Endothelial cell of umbilical vein (primary cell): ENCODE data around the gene SEZ6L2. TPM values are rescaled to one million over a fixed set of nuclear protein-coding genes. Genes with fewer than 3 reads are reported as not detected.

Experiments
- BruUV-seq: library from RNA; stranded (reverse); fragments of 400-500 nt; replicated peaks from 2 replicates; lab custom pipeline; 2021; lab: Mats Ljungman, UMichigan
- CTCF ChIA-PET: fragments of 300-600, 350-600 bp; sonication (Branson Sonifier 250); formaldehyde crosslinking; loops from one replicate; lab custom pipeline; 2021; ENCODE audit warnings: antibody characterized with exemption, inconsistent platforms; lab: Charles Lee
- POLR2A ChIA-PET: fragments of 300-600, 350-600 bp; sonication (Branson Sonifier 250); formaldehyde crosslinking; loops from one replicate; lab custom pipeline; 2021; ENCODE audit warnings: antibody characterized with exemption, inconsistent platforms; lab: Charles Lee
- DNase-seq: peaks from one replicate; pipeline ENCODE4 v3.0.0-alpha.2; 2011; ENCODE audit warnings: low read depth, low spot score
- FAIRE-seq: peaks from 2 replicates; lab custom pipeline; 2011; peaks lifted over from hg19 to GRCh38; lab: Jason Lieb, UNC
- H2AFZ ChIP-seq: 2 replicates; pipeline ENCODE4 v1.6.0; 2012; ENCODE audit warnings: low read depth, low read length, control low read depth, inconsistent platforms
- H3K27ac ChIP-seq: 2 replicates; pipeline ENCODE4 v1.5.1; 2011; ENCODE audit warnings: low read depth, mild to moderate bottlenecking, control low read depth, low read length, moderate library complexity; ENCODE audit not compliant: insufficient read depth
- H3K27me3 ChIP-seq, 2 experiments: 2 replicates each; pipeline versions ENCODE4 v1.6.0 to v1.6.1; 2011; ENCODE audit warnings: low read length in 2 of 2, mixed read lengths in 1 of 2; ENCODE audit not compliant: control insufficient read depth in 2 of 2, insufficient read depth in 2 of 2
- H3K36me3 ChIP-seq, 2 experiments: 2 replicates in 1 of 2; 3 replicates in 1 of 2; pipeline ENCODE4 v1.5.1; 2011; ENCODE audit warnings: low read length in 2 of 2, mild to moderate bottlenecking in 1 of 2, moderate library complexity in 1 of 2; ENCODE audit not compliant: control insufficient read depth in 2 of 2, insufficient read depth in 2 of 2; ENCODE audit errors: extremely low read depth in 1 of 2
- H3K4me1 ChIP-seq: 3 replicates; pipeline ENCODE4 v1.5.1; 2011; ENCODE audit warnings: mild to moderate bottlenecking, low read length; ENCODE audit not compliant: control insufficient read depth, insufficient read depth; ENCODE audit errors: extremely low read depth
- H3K4me2 ChIP-seq: 2 replicates; pipeline ENCODE4 v1.6.1; 2011; ENCODE audit warnings: low read length, control low read depth, mixed read lengths; ENCODE audit not compliant: insufficient read depth
- H3K4me3 ChIP-seq, 3 experiments: fragments of 200-600 bp in 1 of 3; sonication (generic), shearing (Covaris generic) in 1 of 3; replicated peaks in 1 of 3; 2 replicates each; pipeline ENCODE4 v1.5.1; 2011 to 2016; ENCODE audit warnings: control low read depth in 3 of 3, low read length in 3 of 3, mild to moderate bottlenecking in 2 of 3, inconsistent platforms in 1 of 3, low read depth in 1 of 3, moderate library complexity in 1 of 3; ENCODE audit not compliant: insufficient read depth in 1 of 3
- H3K79me2 ChIP-seq: 2 replicates; pipeline ENCODE4 v1.6.0; 2012; ENCODE audit warnings: low read length, inconsistent platforms; ENCODE audit not compliant: control insufficient read depth, insufficient read depth
- H3K9ac ChIP-seq: replicated peaks from 2 replicates; pipeline ENCODE3; 2011; ENCODE audit warnings: low read length, control low read depth; ENCODE audit not compliant: insufficient read depth; ENCODE audit errors: extremely low read depth
- H3K9me1 ChIP-seq: replicated peaks from 3 replicates; pipeline ENCODE4 v1.6.0; 2011; ENCODE audit warnings: mild to moderate bottlenecking, low read length; ENCODE audit not compliant: control insufficient read depth, insufficient read depth; ENCODE audit errors: extremely low read depth
- H3K9me3 ChIP-seq: replicated peaks from 2 replicates; pipeline ENCODE4 v1.5.1; 2012; ENCODE audit warnings: low read length, inconsistent platforms; ENCODE audit not compliant: control insufficient read depth, insufficient read depth
- H4K20me1 ChIP-seq: replicated peaks from 2 replicates; pipeline ENCODE3; 2011; ENCODE audit warnings: mild to moderate bottlenecking, low read length; ENCODE audit not compliant: control insufficient read depth, insufficient read depth; ENCODE audit errors: extremely low read depth
- CTCF ChIP-seq, 2 donors: IDR thresholded peaks; 1 replicate in 1 of 2; 2 replicates in 1 of 2; pipeline ENCODE4 v1.5.1; 2011; ENCODE audit warnings: low read length in 2 of 2, mild to moderate bottlenecking in 2 of 2, moderate library complexity in 2 of 2, control low read depth in 1 of 2, inconsistent platforms in 1 of 2, low read depth in 1 of 2; ENCODE audit not compliant: insufficient read depth in 1 of 2; ENCODE audit errors: extremely low read depth in 1 of 2
- EZH2 ChIP-seq: IDR thresholded peaks from 2 replicates; pipeline ENCODE4 v1.6.1; 2012; ENCODE audit warnings: borderline replicate concordance, low read depth, mild to moderate bottlenecking, moderate library complexity, low read length, inconsistent platforms; ENCODE audit not compliant: severe bottlenecking
- FOS ChIP-seq: IDR thresholded peaks from 2 replicates; pipeline ENCODE4 v1.6.1; 2011; ENCODE audit warnings: mild to moderate bottlenecking, low read length, moderate library complexity, borderline replicate concordance; ENCODE audit not compliant: insufficient read depth
- GATA2 ChIP-seq: IDR thresholded peaks from 2 replicates; pipeline ENCODE4 v1.7.0; 2011; ENCODE audit warnings: low read depth, mild to moderate bottlenecking, moderate library complexity, mixed read lengths, low read length; ENCODE audit not compliant: insufficient read length, insufficient read depth
- JUN ChIP-seq: IDR thresholded peaks from 2 replicates; pipeline ENCODE4 v1.6.1; 2011; ENCODE audit warnings: borderline replicate concordance, low read depth; ENCODE audit not compliant: insufficient read length, insufficient read depth
- MAX ChIP-seq: IDR thresholded peaks from 2 replicates; pipeline ENCODE4 v1.6.1; 2011; ENCODE audit not compliant: insufficient read depth, insufficient read length
- MYC ChIP-seq: IDR thresholded peaks from one replicate; pipeline ENCODE4 v1.6.1; 2011; ENCODE audit warnings: mild to moderate bottlenecking, low read depth, low read length
- POLR2A ChIP-seq: IDR thresholded peaks from 2 replicates; pipeline ENCODE4 v1.6.1; 2012; ENCODE audit warnings: low read depth, mild to moderate bottlenecking, control low read depth, low read length
- POLR2AphosphoS5 ChIP-seq: IDR thresholded peaks from 2 replicates; pipeline ENCODE4 v1.6.1; 2012; ENCODE audit warnings: low read depth, mild to moderate bottlenecking, control low read depth, low read length, moderate library complexity; ENCODE audit not compliant: insufficient read depth
- dilution Hi-C: fragments of 300-500 bp; cut with MboI; formaldehyde crosslinking; loops from one replicate; pipeline ENCODE4 v1.15.0; 2019; ENCODE audit warnings: low sequenced_read_pairs; ENCODE audit not compliant: extremely low pct_ligation_motif_present
- intact Hi-C: fragments of 100-400 bp; cut with micrococcal nuclease; formaldehyde crosslinking; loops from one replicate; pipeline ENCODE4 v1.10.0; 2022
- polyA plus RNA-seq, 4 experiments: library from polyadenylated mRNA; depleted of rRNA in 3 of 4; stranded (reverse) in 3 of 4; unstranded in 1 of 4; fragments of >200 nt; gene quantifications; 2 replicates each; pipeline versions ENCODE4 v1.2.1 to v1.2.3, GENCODE V29; 2011 to 2012; ENCODE audit warnings: missing spikeins in 1 of 4
- total RNA-seq: library from RNA; stranded (reverse); gene quantifications from 2 replicates; pipeline ENCODE4 v1.2.3, GENCODE V29; 2021

SEZ6L2 gene
- total and polyA plus RNA-seq, 2 donors (not counting 3 experiments of a cell fraction or from before 2014, with no cell fraction given): 2.4 to 4.5 TPM

- FAIRE-seq (no peak), DNase-seq (no peak)
- BruUV-seq: no TSS peak
- Histone ChIP-seq H3K4me2 (no peak overlapping the region), H3K27ac (no peak overlapping the region), H3K36me3 (peaks cover 0 to 3% of the 10 kb centered on the region in 2 experiments), H3K9ac (no peak overlapping the region), H3K4me1 (peaks cover 4% of the 10 kb centered on the region), H3K9me3 (no peaks in the 10 kb centered on the region), H2AFZ (no peak overlapping the region), H3K79me2 (no peaks in the 10 kb centered on the region), H3K9me1 (no peaks in the 10 kb centered on the region), H3K4me3 (no peak overlapping the region), H4K20me1 (no peaks in the 10 kb centered on the region), H3K27me3 (no peaks in the 10 kb centered on the region)
- TF ChIP-seq CTCF (IDR thresholded peaks at IDR 0.05; ENCODE audit: extremely low read depth in 1 of 2, insufficient read depth in 1 of 2, low read depth in 1 of 2, low read length in 2 of 2): no peak
- no peak for TF ChIP-seq POLR2A
- no peak for TF ChIP-seq MYC
- TF ChIP-seq MAX: no peak
- no peak for TF ChIP-seq GATA2
- no peak for TF ChIP-seq POLR2AphosphoS5
- TF ChIP-seq EZH2: no peak
- TF ChIP-seq FOS: no peak
- TF ChIP-seq JUN: no peak
- ChIA-PET POLR2A (no interaction called here), CTCF (interaction anchor here (1.7 kb wide), 1 partner anchor 14 kb away, joined by 5 read pairs; the partner anchor contains the start of gene KCTD13)
- dilution Hi-C loops (no loop called here), intact Hi-C loops (no loop called here)
These were observed 12.3 kb upstream of the SEZ6L2 start for GRCh38 chr16:29911676-29912010.
